SK-N-SH (cell line): ENCODE data around the gene RITA1. TPM values are rescaled to one million over a fixed set of nuclear protein-coding genes. Genes with fewer than 3 reads are reported as not detected.
A peak's percentile ranks its signal among the peaks of the same experiment; 100 is the strongest.

ENCODE experiments used
- CTCF ChIA-PET: fragments of 300-600, 350-600 bp; formaldehyde crosslinking; extraction: SDS; loops from one replicate; lab custom pipeline; 2021; lab: Yijun Ruan, JAX
- POLR2A ChIA-PET: fragments of 350-600 bp; sonication (Branson Sonifier 250); formaldehyde crosslinking; extraction: SDS; loops from one replicate; lab custom pipeline; 2020; ENCODE audit warnings: antibody characterized with exemption, inconsistent platforms; lab: Yijun Ruan, JAX
- DNase-seq: peaks from one replicate; pipeline ENCODE4 v3.0.0; 2012
- H2AFZ ChIP-seq: fragments of 200-600 bp; sonication (generic); 2 replicates; pipeline ENCODE4 v1.8.1; 2016; ENCODE audit warnings: antibody characterized with exemption, mild to moderate bottlenecking, low read depth
- H3F3A ChIP-seq: fragments of 200-600 bp; sonication (generic); replicated peaks from 2 replicates; pipeline ENCODE3; 2016; ENCODE audit warnings: antibody characterized with exemption, mild to moderate bottlenecking; ENCODE audit not compliant: insufficient read depth
- H3K27ac ChIP-seq, 2 experiments: fragments of 200-500 bp in 1 of 2; fragments of 200-600 bp in 1 of 2; sonication (Bioruptor generic) in 1 of 2; sonication (generic), shearing (Covaris generic) in 1 of 2; 2 replicates each; pipeline versions ENCODE4 v1.5.1 to v1.6.1; 2014 to 2016; ENCODE audit warnings: low read depth in 2 of 2, inconsistent platforms in 1 of 2, low read length in 1 of 2, mild to moderate bottlenecking in 1 of 2, mixed read lengths in 1 of 2
- H3K27me3 ChIP-seq: fragments of 200-600 bp; sonication (generic), shearing (Covaris generic); 2 replicates; pipeline ENCODE4 v1.6.1; 2016; ENCODE audit warnings: mixed run types; ENCODE audit not compliant: insufficient read depth
- H3K36me3 ChIP-seq, 2 experiments: fragments of 200-500 bp in 1 of 2; fragments of 200-600 bp in 1 of 2; sonication (Bioruptor generic) in 1 of 2; sonication (generic) in 1 of 2; replicated peaks in 1 of 2; 2 replicates each; pipeline versions ENCODE3 to v1.5.1; 2014 to 2016; ENCODE audit warnings: low read length in 1 of 2, mild to moderate bottlenecking in 1 of 2; ENCODE audit not compliant: insufficient read depth in 2 of 2, control insufficient read depth in 1 of 2
- H3K4me1 ChIP-seq, 2 experiments: fragments of 200-500 bp in 1 of 2; fragments of 200-600 bp in 1 of 2; sonication (Bioruptor generic) in 1 of 2; sonication (generic), shearing (Covaris generic) in 1 of 2; 2 replicates each; pipeline versions ENCODE4 v1.5.1 to v1.6.1; 2014 to 2016; ENCODE audit warnings: low read depth in 1 of 2, low read length in 1 of 2, mixed run types in 1 of 2; ENCODE audit not compliant: insufficient read depth in 2 of 2, control insufficient read depth in 1 of 2
- H3K4me2 ChIP-seq: fragments of 200-600 bp; sonication (generic), shearing (Covaris generic); 2 replicates; pipeline ENCODE4 v1.6.1; 2017; ENCODE audit warnings: mixed run types
- H3K4me3 ChIP-seq, 2 experiments: fragments of 200-500 bp in 1 of 2; fragments of 200-600 bp in 1 of 2; sonication (Bioruptor generic) in 1 of 2; sonication (generic), shearing (Covaris generic) in 1 of 2; 2 replicates each; pipeline versions ENCODE4 v1.5.1 to v1.8.1; 2014 to 2016; ENCODE audit warnings: low read depth in 2 of 2, inconsistent platforms in 1 of 2, low read length in 1 of 2, mild to moderate bottlenecking in 1 of 2, mixed read lengths in 1 of 2, moderate library complexity in 1 of 2
- H3K79me2 ChIP-seq: fragments of 200-600 bp; sonication (generic); 2 replicates; pipeline ENCODE4 v1.8.1; 2017; ENCODE audit warnings: mild to moderate bottlenecking; ENCODE audit not compliant: insufficient read depth
- H3K9ac ChIP-seq: fragments of 200-600 bp; sonication (generic); 2 replicates; pipeline ENCODE4 v1.6.1; 2017; ENCODE audit warnings: mixed run types
- H3K9me2 ChIP-seq: fragments of 200-600 bp; sonication (generic); 2 replicates; pipeline ENCODE4 v1.6.1; 2017; ENCODE audit warnings: mixed run types
- H3K9me3 ChIP-seq: fragments of 200-600 bp; sonication (generic); 2 replicates; pipeline ENCODE4 v1.6.1; 2017; ENCODE audit warnings: mixed run types, mild to moderate bottlenecking, moderate library complexity
- H4K20me1 ChIP-seq: fragments of 200-600 bp; sonication (generic); 2 replicates; pipeline ENCODE4 v1.6.1; 2017; ENCODE audit warnings: mild to moderate bottlenecking, mixed run types; ENCODE audit not compliant: insufficient read depth
- CHD2 ChIP-seq: fragments of 150-350 bp; IDR thresholded peaks from 2 replicates; pipeline ENCODE4 v1.6.1; 2018; ENCODE audit warnings: low read length; ENCODE audit not compliant: partially characterized antibody
- FOSL2 ChIP-seq: IDR thresholded peaks from 2 replicates; pipeline ENCODE4 v1.4.0; 2012; ENCODE audit warnings: low read depth, mild to moderate bottlenecking, moderate library complexity, borderline replicate concordance
- FOXM1 ChIP-seq: IDR thresholded peaks from 2 replicates; pipeline ENCODE4 v1.4.0; 2012; ENCODE audit warnings: low read depth, mild to moderate bottlenecking
- GATA2 ChIP-seq: sonication (generic); formaldehyde crosslinking; IDR thresholded peaks from 2 replicates; pipeline ENCODE4 v1.5.0; 2020; ENCODE audit warnings: mild to moderate bottlenecking, missing genetic modification reagents
- MXI1 ChIP-seq: IDR thresholded peaks from 2 replicates; pipeline ENCODE4 v1.6.1; 2012; ENCODE audit warnings: mild to moderate bottlenecking, low read depth, low read length, improper control_type of control experiment
- PBX3 ChIP-seq: IDR thresholded peaks from 2 replicates; pipeline ENCODE4; 2012
- RCOR1 ChIP-seq: fragments of 150-350 bp; IDR thresholded peaks from 2 replicates; pipeline ENCODE4 v1.6.1; 2017; ENCODE audit warnings: antibody characterized with exemption, low read length
- RFX5 ChIP-seq: IDR thresholded peaks from 2 replicates; pipeline ENCODE4 v1.6.1; 2012; ENCODE audit warnings: mild to moderate bottlenecking, improper control_type of control experiment, low read length
- SMC3 ChIP-seq: IDR thresholded peaks from 2 replicates; pipeline ENCODE4 v1.6.1; 2012; ENCODE audit warnings: low read depth, low read length, improper control_type of control experiment
- TEAD4 ChIP-seq: IDR thresholded peaks from 2 replicates; pipeline ENCODE4 v1.4.0; 2012; ENCODE audit warnings: mild to moderate bottlenecking, borderline replicate concordance; ENCODE audit not compliant: insufficient read depth
- ZBTB33 ChIP-seq: IDR thresholded peaks from 2 replicates; pipeline ENCODE4 v1.4.0; 2012; ENCODE audit warnings: low read depth, borderline replicate concordance
- WGBS: methylation state at CpG from one replicate; pipeline ENCODE4 v1.1.6; 2017; ENCODE audit warnings: low lambda C conversion rate; 5-methylcytosine and 5-hydroxymethylcytosine counted together
- polyA plus RNA-seq, 3 experiments: library from polyadenylated mRNA; depleted of rRNA; stranded (reverse); fragments of >200 nt; gene quantifications; 2 replicates each; pipeline ENCODE4 v1.2.3, GENCODE V29; 2012
- TF ChIP-seq, protein P1 (sequence below): fragments of 200-600 bp; sonication (generic); IDR thresholded peaks from 2 replicates; pipeline ENCODE4 v1.6.1; 2017; ENCODE audit warnings: antibody characterized with exemption, mild to moderate bottlenecking, moderate library complexity
- TF ChIP-seq, protein P2 (sequence below): fragments of 150-350 bp; IDR thresholded peaks from 2 replicates; pipeline ENCODE4 v1.6.1; 2016; ENCODE audit warnings: mild to moderate bottlenecking, low read depth, low read length

Gene RITA1
- polyA plus RNA-seq, 1 of the 3 experiments (the other 2 are of a cell fraction) = 21.1 TPM

DNA sequence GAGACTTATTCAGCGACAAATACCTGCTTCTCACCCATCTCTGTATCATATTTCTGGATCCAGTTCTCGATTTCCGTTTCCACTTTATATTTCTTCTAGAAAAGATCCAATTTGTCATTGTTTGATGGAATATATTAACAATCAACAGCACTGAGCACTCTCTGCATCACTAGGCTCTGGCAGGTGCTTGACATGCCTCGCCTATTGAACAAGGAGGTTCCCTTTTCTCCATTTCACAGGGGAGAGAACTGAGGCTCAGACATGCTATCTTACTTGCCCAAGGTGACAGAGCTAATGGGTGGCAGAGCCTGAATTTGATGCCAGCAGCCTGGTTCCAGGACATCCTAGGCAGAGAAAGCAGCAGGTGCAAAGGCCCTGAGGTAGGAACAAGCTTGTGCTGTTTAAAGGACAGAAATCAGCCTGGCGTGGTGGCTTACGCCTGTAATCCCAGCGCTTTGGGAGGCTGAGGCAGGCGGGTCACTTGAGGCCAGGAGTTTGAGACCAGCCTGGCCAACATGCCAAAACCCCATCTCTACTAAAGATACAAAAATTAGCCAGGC is 12.1 kb downstream of the RITA1 start:
- 95% methylated on average over 4 of the region's 8 CpGs for WGBS
- ChIA-PET CTCF (interaction anchor here (0.6 to 4.5 kb wide), 9 partner anchors 10 to 712 kb away, joined by 3 to 42 read pairs (median 4); partner anchors contain the start of gene SDSL), POLR2A (interaction anchor here (0.7 kb wide), 1 partner anchor 165 kb away, joined by 4 read pairs; no protein-coding TSS in a partner anchor)
- H3K36me3 ChIP-seq = peaks cover 0 to 5% of the 10 kb centered on the region in 2 experiments
- H3K4me3 ChIP-seq = no peak overlapping the region
- H3K79me2 ChIP-seq = peaks cover 3% of the 10 kb centered on the region; the same call in 1 of the 2 replicates
- no peaks in the 10 kb centered on the region for H4K20me1 ChIP-seq
- H3K27me3 ChIP-seq = no peaks in the 10 kb centered on the region
- no peaks in the 10 kb centered on the region for H3K9me2 ChIP-seq
- no peak overlapping the region for H3K9ac ChIP-seq
- DNase-seq = no peak
- no peaks in the 10 kb centered on the region for H3K9me3 ChIP-seq
- 0 out of 2 replicates have a peak overlapping the region, but pooled peaks have one; percentile 35 for H2AFZ ChIP-seq
- no peak overlapping the region for H3K27ac ChIP-seq
- TF ChIP-seq ZBTB33 = no peak
- no peak for TF ChIP-seq TEAD4
- TF ChIP-seq, protein P1, sequence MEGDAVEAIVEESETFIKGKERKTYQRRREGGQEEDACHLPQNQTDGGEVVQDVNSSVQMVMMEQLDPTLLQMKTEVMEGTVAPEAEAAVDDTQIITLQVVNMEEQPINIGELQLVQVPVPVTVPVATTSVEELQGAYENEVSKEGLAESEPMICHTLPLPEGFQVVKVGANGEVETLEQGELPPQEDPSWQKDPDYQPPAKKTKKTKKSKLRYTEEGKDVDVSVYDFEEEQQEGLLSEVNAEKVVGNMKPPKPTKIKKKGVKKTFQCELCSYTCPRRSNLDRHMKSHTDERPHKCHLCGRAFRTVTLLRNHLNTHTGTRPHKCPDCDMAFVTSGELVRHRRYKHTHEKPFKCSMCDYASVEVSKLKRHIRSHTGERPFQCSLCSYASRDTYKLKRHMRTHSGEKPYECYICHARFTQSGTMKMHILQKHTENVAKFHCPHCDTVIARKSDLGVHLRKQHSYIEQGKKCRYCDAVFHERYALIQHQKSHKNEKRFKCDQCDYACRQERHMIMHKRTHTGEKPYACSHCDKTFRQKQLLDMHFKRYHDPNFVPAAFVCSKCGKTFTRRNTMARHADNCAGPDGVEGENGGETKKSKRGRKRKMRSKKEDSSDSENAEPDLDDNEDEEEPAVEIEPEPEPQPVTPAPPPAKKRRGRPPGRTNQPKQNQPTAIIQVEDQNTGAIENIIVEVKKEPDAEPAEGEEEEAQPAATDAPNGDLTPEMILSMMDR = no peak
- TF ChIP-seq RFX5 = no peak
- no peak for TF ChIP-seq CHD2
- no peak for TF ChIP-seq FOXM1
- peaks cover 28% of the 10 kb centered on the region for H3F3A ChIP-seq
- no peak overlapping the region for H3K4me2 ChIP-seq
- peaks cover 12 to 28% of the 10 kb centered on the region in 2 experiments; a peak in 3 of 4 replicates for H3K4me1 ChIP-seq

- H3K4me1 ChIP-seq = peaks cover 10 to 21% of the 10 kb centered on the region in 2 experiments; a peak in 3 of 4 replicates
- POLR2A ChIA-PET = no interaction called here
- no peaks in the 10 kb centered on the region for H3K27me3 ChIP-seq
- H3K9me2 ChIP-seq = no peaks in the 10 kb centered on the region
- H3K4me3 ChIP-seq = no peak overlapping the region
- no peak overlapping the region for H3K4me2 ChIP-seq
- 16% methylated on average over 1 of the region's 1 CpG for WGBS
- no peaks in the 10 kb centered on the region for H3K9me3 ChIP-seq
- no peak overlapping the region for H3K9ac ChIP-seq
- CTCF ChIA-PET = interaction anchor here (1.2 to 4.5 kb wide), 2 partner anchors 164 to 225 kb away, joined by 4 to 42 read pairs; partner anchors contain the start of gene SDSL
- TF ChIP-seq GATA2 (CRISPR knock-in tag) (no peak), TEAD4 (no peak), MXI1 (no peak), FOSL2 (no peak), SMC3 (no peak), RFX5 (no peak), RCOR1 (no peak), PBX3 (no peak)
- TF ChIP-seq, protein P2, sequence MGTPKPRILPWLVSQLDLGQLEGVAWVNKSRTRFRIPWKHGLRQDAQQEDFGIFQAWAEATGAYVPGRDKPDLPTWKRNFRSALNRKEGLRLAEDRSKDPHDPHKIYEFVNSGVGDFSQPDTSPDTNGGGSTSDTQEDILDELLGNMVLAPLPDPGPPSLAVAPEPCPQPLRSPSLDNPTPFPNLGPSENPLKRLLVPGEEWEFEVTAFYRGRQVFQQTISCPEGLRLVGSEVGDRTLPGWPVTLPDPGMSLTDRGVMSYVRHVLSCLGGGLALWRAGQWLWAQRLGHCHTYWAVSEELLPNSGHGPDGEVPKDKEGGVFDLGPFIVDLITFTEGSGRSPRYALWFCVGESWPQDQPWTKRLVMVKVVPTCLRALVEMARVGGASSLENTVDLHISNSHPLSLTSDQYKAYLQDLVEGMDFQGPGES = no peak
- H3F3A ChIP-seq = peaks cover 22% of the 10 kb centered on the region
- H2AFZ ChIP-seq = no peak overlapping the region
- no peaks in the 10 kb centered on the region for H3K79me2 ChIP-seq
- no peak for DNase-seq
- H3K36me3 ChIP-seq = no peaks in the 10 kb centered on the region
- H3K27ac ChIP-seq = peak overlapping the region in 1 of 2 experiments; percentile 22; a peak in 1 of 4 replicates
- no peaks in the 10 kb centered on the region for H4K20me1 ChIP-seq
Observed at GRCh38 chr12:113198296-113198695, 12.8 kb downstream of the RITA1 start.
